HG03175 (cell line): ENCODE data around the gene ATG4B.
"Not testable (repeated sequence)": the region's sequence is repeated elsewhere in the genome, so short reads cannot be mapped to it uniquely, and the experiment has no call there.

Experiments
- ATAC-seq: cut with Tn5 transposase; IDR thresholded peaks from one replicate; pipeline ENCODE4 v1.9.1; 2021; ENCODE audit warnings: mild to moderate bottlenecking, moderate library complexity; ENCODE audit not compliant: unreplicated experiment

Gene ATG4B

GRCh38 chr2:241637018-241637794, at the start of gene ATG4B, which contains the start of gene THAP4:
TSS of gene ATG4B (plus strand) at chr2:241637693. CDS start at chr2:241637715, 22 bp downstream.
TSS of gene THAP4 (minus strand) at chr2:241637158. CDS start at chr2:241637017, 141 bp downstream.
- ATAC-seq: peak; percentile 65

GRCh38 chr2:241589863-241590262, 47.6 kb upstream of the ATG4B start:
- not testable (repeated sequence) for ATAC-seq

GRCh38 chr2:241590496-241591455, 46.7 kb upstream of the ATG4B start:
- not testable (repeated sequence) for ATAC-seq

GRCh38 chr2:241592126-241592845, 45.2 kb upstream of the ATG4B start:
- no peak for ATAC-seq

DNA sequence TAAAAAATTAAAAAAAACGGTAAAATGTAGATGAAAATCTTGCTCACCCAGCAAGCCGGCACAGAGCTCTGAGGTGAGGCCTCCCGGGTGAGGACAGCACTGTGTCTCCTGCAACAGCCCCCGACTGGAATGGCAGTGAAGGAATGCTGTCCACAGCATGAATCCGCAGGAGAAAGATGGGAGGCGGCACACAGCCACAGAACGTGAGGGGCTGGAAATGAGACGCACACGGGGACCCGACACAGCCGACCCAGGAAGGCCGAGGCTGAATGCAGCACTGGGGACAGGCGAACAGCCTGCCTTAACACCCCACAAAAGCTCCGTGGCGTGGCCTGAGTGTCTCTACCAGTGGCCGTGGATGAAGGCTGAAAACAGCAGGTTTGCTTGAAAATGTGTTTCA, 44.2 kb upstream of the ATG4B start:
- ATAC-seq: no peak

DNA sequence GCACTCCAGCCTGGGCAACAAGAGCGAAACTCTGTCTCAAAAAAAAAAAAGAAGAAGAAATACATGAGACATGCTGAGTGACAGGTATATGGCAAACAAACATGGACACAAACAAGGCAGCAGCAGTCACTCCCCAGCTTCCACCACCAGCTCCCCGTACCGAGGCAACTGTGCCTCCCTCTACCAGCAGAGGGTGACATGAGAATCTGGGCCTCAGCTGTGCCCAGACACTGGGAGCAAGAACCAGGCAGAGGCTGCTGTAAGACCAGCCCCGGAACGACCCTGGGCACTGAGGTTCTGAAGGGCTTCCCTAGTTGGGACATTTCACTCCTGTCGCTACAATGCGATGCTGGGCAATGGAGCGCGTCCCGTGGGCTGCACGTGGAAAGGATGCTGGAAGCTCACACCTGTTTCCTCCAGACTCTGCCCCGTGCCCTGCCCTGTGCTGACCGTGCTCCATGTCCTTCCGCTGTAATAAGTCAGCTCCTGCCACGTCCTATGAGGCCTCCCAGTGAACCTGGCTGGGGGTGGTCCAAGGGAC, 41.8 kb upstream of the ATG4B start:
- no peak for ATAC-seq

GRCh38 chr2:241597561-241597960, 39.9 kb upstream of the ATG4B start:
- ATAC-seq: no peak

- no peak for ATAC-seq
Measured at GRCh38 chr2:241598061-241598460, 39.4 kb upstream of the ATG4B start.

DNA sequence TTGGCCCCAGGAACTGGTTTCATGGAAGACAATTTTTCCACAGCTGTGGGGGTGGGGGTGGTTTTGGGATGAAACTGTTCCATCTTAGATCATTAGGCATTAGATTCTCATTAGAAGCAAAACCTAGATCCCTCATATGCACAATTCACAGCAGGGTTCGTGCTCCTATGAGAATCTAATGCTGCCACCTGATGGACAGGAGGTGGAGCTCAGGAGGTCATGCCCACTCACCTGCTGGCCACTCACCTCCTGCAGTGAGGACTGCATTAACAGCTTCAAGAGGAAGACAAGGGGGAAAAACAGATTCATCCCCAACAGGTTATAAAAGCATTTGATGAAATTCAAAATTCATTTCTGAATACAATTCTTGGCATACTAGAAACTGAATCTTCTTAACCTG, 39.0 kb upstream of the ATG4B start:
- no peak for ATAC-seq

DNA sequence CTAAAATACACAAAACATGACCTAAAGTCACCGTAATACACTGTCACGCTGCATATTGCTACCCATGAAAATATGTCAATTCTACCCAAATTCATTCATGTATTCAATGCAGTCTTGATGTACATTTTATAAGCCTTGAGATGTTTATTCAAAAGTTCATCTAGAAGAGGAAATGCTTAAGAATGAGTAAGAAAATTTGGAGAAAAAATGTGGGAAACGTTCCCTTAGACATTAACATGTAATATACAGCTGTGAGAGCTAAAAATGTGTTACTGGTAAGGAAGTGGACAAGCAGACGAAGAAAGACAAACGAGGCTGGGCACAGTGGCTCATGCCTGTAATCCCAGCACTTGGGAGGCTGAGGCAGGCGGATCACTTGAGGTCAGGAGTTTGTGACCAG, 37.9 kb upstream of the ATG4B start:
- ATAC-seq: no peak

DNA sequence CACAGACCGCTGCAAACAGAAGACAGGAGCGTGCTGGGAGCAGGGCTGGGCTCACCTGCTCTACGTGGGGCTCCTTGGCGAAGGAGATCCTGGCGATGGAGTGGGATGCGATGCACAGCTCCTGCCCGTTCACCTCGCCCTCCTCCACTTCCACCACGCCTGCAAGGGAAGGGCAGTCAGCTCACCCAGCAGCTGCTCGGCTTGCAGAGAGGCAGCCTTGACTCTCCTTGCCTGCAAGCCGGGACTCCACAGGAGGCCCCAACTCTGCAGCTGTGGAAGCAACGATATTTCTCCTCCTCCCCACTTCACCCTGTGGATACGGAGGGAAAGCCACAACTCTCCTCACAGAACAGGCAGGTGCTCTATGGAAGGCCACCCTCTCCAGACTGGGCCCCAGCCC, 35.7 kb upstream of the ATG4B start:
- ATAC-seq: no peak

DNA sequence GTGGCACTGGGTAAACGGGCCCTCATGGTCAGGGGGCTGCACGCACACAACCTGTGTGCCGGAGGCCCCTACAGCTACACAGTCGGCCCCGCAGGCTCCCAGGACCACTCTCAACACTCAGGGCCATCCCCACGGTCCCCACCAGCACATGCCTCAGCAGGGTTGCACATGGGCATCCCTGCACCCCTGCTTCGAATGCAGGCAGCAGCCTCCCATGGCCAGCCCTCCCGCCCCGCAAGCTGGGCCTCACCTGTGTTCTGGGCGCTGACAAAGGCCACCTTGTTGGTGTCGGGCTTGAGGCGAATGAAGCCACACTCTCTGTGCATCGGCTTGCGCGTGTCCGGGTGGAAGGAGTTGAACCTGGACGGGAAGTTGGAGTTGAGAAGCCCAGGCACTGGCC, 34.8 kb upstream of the ATG4B start:
- ATAC-seq: no peak

GRCh38 chr2:241603686-241604085, 33.8 kb upstream of the ATG4B start:
- no peak for ATAC-seq

GRCh38 chr2:241606186-241606585, 31.3 kb upstream of the ATG4B start:
- ATAC-seq: no peak

- no peak for ATAC-seq
Measured at GRCh38 chr2:241607162-241607885, 30.2 kb upstream of the ATG4B start.

- ATAC-seq: no peak
Measured at GRCh38 chr2:241608881-241609280, 28.6 kb upstream of the ATG4B start.

DNA sequence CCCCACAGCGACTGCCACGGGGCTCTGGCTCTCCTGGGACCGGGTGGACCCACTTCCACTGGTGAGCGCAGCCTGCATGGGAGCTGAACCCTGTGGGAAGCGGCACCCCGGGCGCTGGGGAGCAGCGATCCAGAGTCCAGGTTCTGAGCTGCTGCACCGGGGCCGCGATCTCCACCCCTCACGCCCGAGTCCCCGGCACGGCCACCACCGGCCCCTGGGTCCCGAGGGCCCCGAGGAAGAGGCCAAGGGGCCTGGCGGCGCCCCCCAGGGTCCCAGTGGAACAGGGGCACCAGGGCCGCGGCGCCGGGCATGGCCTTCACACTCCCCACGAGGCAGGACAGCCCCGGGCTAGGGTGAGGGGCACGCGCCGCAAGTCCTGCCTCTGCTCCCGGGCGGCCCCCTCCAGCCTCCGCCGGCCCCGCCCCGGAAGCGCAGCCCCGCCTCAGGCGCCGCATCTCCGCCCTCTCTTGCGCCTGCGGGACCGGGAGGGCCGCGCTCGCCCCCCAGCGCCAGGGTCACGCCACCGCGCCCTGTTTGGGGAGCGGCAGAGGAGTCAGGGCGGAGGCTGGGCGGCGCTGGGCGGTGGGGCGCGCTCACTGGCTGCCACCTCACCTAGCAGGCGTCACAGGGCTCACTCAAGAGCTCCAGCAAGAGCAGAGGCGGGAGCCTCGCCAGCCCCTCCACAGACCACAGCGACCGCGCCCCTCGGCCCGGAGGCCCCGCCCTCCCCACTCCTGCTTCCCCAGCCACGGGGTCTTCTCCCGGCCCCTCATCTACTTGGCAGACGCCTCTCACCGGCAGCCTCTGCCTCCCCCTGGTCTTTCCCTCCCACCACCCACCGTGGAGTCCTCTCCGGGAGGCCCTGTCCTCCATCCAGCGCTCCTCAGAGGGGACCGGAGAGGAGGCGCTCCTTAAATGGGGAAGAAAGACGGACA, 27.4 kb upstream of the ATG4B start:
- ATAC-seq: peak; percentile 97

GRCh38 chr2:241611062-241611461, 26.4 kb upstream of the ATG4B start:
- ATAC-seq: no peak
